OCI-LY1 (cell line): ENCODE data around the gene SPTLC2.

ENCODE experiments used
- H2AFZ ChIP-seq: fragments of 200-600 bp; sonication (generic), shearing (Covaris generic); 2 replicates; pipeline ENCODE4 v1.6.0; 2014; ENCODE audit warnings: antibody characterized with exemption, mild to moderate bottlenecking, low read length
- H3F3A ChIP-seq: fragments of 200-600 bp; sonication (generic), shearing (Covaris generic); 2 replicates; pipeline ENCODE4 v1.6.0; 2014; ENCODE audit warnings: mild to moderate bottlenecking, antibody characterized with exemption, low read length, moderate library complexity; ENCODE audit not compliant: insufficient read depth
- H3K27ac ChIP-seq: fragments of 200-600 bp; sonication (generic); 2 replicates; pipeline ENCODE4 v1.5.1; 2014; ENCODE audit warnings: low read length, mixed run types, mild to moderate bottlenecking, low read depth; ENCODE audit not compliant: poor library complexity, severe bottlenecking
- H3K27me3 ChIP-seq: fragments of 200-600 bp; sonication (generic); 2 replicates; pipeline ENCODE4 v1.6.0; 2014; ENCODE audit warnings: antibody characterized with exemption, mild to moderate bottlenecking, low read length, moderate library complexity; ENCODE audit not compliant: insufficient read depth
- H3K36me3 ChIP-seq: fragments of 200-600 bp; sonication (generic); 2 replicates; pipeline ENCODE4 v1.6.1; 2014; ENCODE audit warnings: mild to moderate bottlenecking, antibody characterized with exemption, low read length, moderate library complexity, mixed read lengths; ENCODE audit not compliant: insufficient read depth
- H3K4me1 ChIP-seq: fragments of 200-600 bp; sonication (generic); 2 replicates; pipeline ENCODE4 v1.5.1; 2014; ENCODE audit warnings: mild to moderate bottlenecking, low read length, moderate library complexity; ENCODE audit not compliant: insufficient read depth, severe bottlenecking
- H3K4me2 ChIP-seq: fragments of 200-600 bp; sonication (generic), shearing (Covaris generic); 2 replicates; pipeline ENCODE4 v1.6.1; 2014; ENCODE audit warnings: low read length
- H3K4me3 ChIP-seq: fragments of 200-600 bp; sonication (generic); 2 replicates; pipeline ENCODE4 v1.5.1; 2014; ENCODE audit warnings: low read length, low read depth, mild to moderate bottlenecking, mixed read lengths; ENCODE audit not compliant: poor library complexity, severe bottlenecking
- H3K79me2 ChIP-seq: fragments of 200-600 bp; shearing (Covaris generic); 2 replicates; pipeline ENCODE4 v1.6.1; 2016; ENCODE audit warnings: mixed run types, low read length, mixed read lengths; ENCODE audit not compliant: insufficient read depth
- H3K9ac ChIP-seq: fragments of 200-600 bp; sonication (generic), shearing (Covaris generic); 2 replicates; pipeline ENCODE4 v1.6.1; 2014; ENCODE audit warnings: mild to moderate bottlenecking, low read length, mixed read lengths
- H3K9me2 ChIP-seq: fragments of 200-600 bp; sonication (generic), shearing (Covaris generic); 2 replicates; pipeline ENCODE4 v1.6.1; 2014; ENCODE audit warnings: low read depth, mild to moderate bottlenecking, low read length, mixed read lengths
- H3K9me3 ChIP-seq: fragments of 200-600 bp; shearing (Covaris generic); 2 replicates; pipeline ENCODE4 v1.6.1; 2014; ENCODE audit warnings: low read length, mixed read lengths
- H4K20me1 ChIP-seq: fragments of 200-600 bp; sonication (generic), shearing (Covaris generic); 2 replicates; pipeline ENCODE4 v1.6.0; 2016; ENCODE audit warnings: mild to moderate bottlenecking, low read length; ENCODE audit not compliant: insufficient read depth
- EZH2 ChIP-seq: fragments of 200-600 bp; sonication (generic), shearing (Covaris generic); IDR thresholded peaks from 2 replicates; pipeline ENCODE4 v1.8.0; 2017; ENCODE audit warnings: borderline replicate concordance, mixed run types, mild to moderate bottlenecking, antibody characterized with exemption, low read length, moderate library complexity, mixed read lengths
- TF ChIP-seq, protein P1 (sequence below): fragments of 200-600 bp; sonication (generic), shearing (Covaris generic); IDR thresholded peaks from 2 replicates; pipeline ENCODE4 v1.5.1; 2017; ENCODE audit warnings: mild to moderate bottlenecking, antibody characterized with exemption, low read length, moderate library complexity, mixed read lengths

The SPTLC2 gene

DNA sequence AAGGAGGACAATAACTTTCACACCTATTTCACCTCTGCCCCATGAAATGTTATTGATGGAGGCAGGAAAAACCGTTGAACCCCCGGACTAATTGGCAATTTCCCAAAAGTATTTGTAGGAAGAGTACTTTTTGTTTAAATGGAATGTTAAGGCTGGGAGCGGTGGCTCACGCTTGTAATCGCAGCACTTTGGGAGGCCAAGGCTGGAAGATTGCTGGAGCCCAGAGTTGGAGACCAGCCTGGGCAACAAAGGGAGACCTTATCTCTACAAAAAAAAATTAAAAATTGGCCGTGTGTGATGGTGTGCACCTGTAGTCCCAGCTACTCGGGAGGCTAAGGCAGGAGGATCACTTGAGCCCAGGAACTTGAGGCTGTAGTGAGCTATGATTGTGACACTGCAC is 26.0 kb upstream of the SPTLC2 start:
- Histone ChIP-seq H3K4me3 (peak overlapping the region; percentile 56), H3K4me1 (peaks cover 16% of the 10 kb centered on the region), H3K9me2 (no peaks in the 10 kb centered on the region), H3K27ac (no peak overlapping the region), H2AFZ (peak overlapping the region; percentile 20; the same call in 1 of the 2 replicates), H4K20me1 (no peaks in the 10 kb centered on the region), H3K36me3 (no peaks in the 10 kb centered on the region), H3K27me3 (no peaks in the 10 kb centered on the region), H3K9ac (peak overlapping the region; percentile 58; the same call in 1 of the 2 replicates), H3K79me2 (no peaks in the 10 kb centered on the region), H3F3A (no peaks in the 10 kb centered on the region), H3K9me3 (0 out of 2 replicates have a peak, but pooled peaks cover 3% of the 10 kb centered on the region), H3K4me2 (peak overlapping the region; percentile 72)
- TF ChIP-seq, protein P1, sequence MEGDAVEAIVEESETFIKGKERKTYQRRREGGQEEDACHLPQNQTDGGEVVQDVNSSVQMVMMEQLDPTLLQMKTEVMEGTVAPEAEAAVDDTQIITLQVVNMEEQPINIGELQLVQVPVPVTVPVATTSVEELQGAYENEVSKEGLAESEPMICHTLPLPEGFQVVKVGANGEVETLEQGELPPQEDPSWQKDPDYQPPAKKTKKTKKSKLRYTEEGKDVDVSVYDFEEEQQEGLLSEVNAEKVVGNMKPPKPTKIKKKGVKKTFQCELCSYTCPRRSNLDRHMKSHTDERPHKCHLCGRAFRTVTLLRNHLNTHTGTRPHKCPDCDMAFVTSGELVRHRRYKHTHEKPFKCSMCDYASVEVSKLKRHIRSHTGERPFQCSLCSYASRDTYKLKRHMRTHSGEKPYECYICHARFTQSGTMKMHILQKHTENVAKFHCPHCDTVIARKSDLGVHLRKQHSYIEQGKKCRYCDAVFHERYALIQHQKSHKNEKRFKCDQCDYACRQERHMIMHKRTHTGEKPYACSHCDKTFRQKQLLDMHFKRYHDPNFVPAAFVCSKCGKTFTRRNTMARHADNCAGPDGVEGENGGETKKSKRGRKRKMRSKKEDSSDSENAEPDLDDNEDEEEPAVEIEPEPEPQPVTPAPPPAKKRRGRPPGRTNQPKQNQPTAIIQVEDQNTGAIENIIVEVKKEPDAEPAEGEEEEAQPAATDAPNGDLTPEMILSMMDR: no peak
- no peak for TF ChIP-seq EZH2

DNA sequence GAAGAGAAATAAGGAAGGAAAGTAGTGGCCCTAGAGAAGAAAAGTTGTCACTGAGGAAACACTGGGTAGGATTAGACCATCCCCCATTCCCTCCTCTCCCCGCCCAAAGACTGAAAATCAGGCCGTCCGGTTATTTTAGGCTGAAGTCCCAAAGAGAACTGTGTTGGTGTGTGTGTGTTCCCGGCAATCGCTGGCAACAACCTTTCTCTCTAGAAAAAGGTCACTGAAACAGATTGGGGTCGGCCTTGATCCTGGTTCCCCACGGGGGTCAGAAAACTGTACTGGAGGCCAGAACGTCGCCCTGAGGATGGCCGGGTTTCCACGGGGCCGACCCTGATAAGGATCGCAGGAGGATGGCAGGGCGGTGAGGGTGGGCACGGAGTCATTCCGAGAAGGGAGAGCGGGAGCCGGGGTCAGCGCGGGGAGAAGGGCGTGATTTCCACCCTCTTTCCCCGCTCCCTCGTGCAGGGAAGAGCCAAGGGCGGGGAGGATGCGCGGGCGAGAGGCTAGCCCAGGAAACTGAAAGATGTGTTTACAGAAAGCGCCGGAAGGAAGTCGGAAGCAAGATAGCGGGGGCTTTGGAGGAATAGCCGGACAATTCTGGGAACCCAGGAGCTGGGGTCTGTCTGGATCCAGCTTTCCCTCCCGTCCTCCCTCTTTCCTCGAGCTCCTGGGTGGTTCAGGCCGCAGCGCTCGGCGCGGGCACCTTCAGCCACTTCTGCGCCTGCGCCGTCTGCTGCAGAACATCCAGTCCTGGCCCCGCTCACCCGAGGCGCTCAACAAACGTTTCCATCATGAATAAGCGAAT is 25.3 kb upstream of the SPTLC2 start:
- no peak for TF ChIP-seq EZH2
- TF ChIP-seq, protein P1: no peak
- 0 out of 2 replicates have a peak, but pooled peaks cover 3% of the 10 kb centered on the region for H3K9me3 ChIP-seq
- peak overlapping the region; percentile 30 for H3K27ac ChIP-seq
- H3K79me2 ChIP-seq: no peaks in the 10 kb centered on the region
- peak overlapping the region; percentile 20; the same call in 1 of the 2 replicates for H2AFZ ChIP-seq
- no peaks in the 10 kb centered on the region for H3F3A ChIP-seq
- H4K20me1 ChIP-seq: no peaks in the 10 kb centered on the region
- peaks cover 16% of the 10 kb centered on the region for H3K4me1 ChIP-seq
- no peaks in the 10 kb centered on the region for H3K27me3 ChIP-seq
- no peaks in the 10 kb centered on the region for H3K36me3 ChIP-seq
- H3K4me2 ChIP-seq: peak overlapping the region; percentile 72
- H3K9ac ChIP-seq: peak overlapping the region; percentile 58
- H3K4me3 ChIP-seq: peak overlapping the region; percentile 56
- no peaks in the 10 kb centered on the region for H3K9me2 ChIP-seq

DNA sequence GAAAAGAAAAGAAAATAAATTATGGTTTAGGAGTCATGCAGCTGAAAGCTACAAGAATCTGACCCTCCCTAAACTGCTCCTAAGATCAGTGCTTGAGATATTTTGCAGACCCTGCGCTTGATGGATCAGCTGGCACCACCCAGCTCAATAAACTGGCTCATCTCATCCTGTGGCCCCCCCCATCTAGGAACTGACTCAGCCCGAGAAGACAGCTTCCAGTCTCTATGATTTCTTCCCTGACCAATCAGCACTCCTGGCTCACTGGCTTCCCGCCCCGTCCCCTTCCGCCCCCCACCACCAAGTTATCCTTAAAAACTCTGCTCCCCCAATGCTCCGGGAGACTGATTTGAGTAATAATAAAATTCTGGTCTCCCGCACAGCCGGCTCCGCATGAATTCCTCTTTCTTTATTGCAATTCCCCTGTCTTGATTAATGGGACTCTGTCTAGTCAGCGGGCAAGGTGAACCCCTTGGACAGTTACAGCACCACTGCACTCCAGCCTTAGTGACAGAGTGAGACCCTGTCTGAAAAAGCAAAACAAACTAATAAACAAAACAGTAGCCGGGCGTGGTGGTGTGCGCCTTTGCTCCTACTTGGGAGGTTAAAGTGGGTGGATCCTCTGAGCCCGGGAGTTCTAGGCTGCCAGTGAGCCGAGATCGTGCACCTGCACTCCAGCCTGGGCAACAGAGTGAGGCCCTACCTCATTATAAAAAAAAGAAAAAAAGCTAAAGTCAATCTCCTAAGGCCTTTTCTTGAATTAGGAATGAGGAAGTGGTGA is 24.5 kb upstream of the SPTLC2 start:
- H3K79me2 ChIP-seq: no peaks in the 10 kb centered on the region
- no peak overlapping the region for H3K27ac ChIP-seq
- peak overlapping the region; percentile 56 for H3K4me3 ChIP-seq
- TF ChIP-seq EZH2: no peak
- TF ChIP-seq, protein P1: no peak
- no peaks in the 10 kb centered on the region for H3K36me3 ChIP-seq
- H3K9me2 ChIP-seq: no peaks in the 10 kb centered on the region
- no peak overlapping the region for H2AFZ ChIP-seq
- H3K27me3 ChIP-seq: no peaks in the 10 kb centered on the region
- H3K9me3 ChIP-seq: 0 out of 2 replicates have a peak, but pooled peaks cover 3% of the 10 kb centered on the region
- H3K4me2 ChIP-seq: peak overlapping the region; percentile 72
- H4K20me1 ChIP-seq: no peaks in the 10 kb centered on the region
- H3F3A ChIP-seq: no peaks in the 10 kb centered on the region
- H3K9ac ChIP-seq: peak overlapping the region; percentile 58; the same call in 1 of the 2 replicates
- H3K4me1 ChIP-seq: peaks cover 16% of the 10 kb centered on the region
